Activated T-helper 1 cell treated with anti-CD3 and anti-CD28 coated beads, Interleukin-2, amount 50 U/mL, for 16 hours (primary cell): Measurements from ENCODE around the gene GHR.

ENCODE experiments used
- DNase-seq, 2 donors: peaks; one replicate each; pipeline ENCODE4 v3.0.0-alpha.2; 2020; ENCODE audit warnings: low read depth in 1 of 2, low spot score in 1 of 2

The GHR gene

DNA sequence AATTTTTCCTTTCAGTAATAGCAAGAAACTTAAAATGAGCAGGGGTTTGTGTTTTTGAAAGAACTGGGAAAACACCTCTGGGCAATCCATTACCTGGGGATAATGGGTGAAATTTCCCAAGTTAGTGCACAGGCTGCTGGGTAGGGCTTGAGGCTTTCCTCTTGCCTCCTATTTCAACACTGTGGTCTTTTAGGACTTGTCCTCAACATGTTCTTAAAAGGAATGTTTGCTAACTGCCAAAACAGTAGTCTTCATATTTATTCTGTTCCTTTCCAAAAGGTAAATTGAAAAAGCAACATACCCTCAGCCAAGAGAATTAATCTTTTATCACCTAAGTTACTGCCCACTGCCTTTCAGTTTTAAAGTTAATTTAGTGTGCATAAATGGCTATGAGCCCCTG is 175.1 kb downstream of the GHR start:
- DNase-seq: no peak

DNA sequence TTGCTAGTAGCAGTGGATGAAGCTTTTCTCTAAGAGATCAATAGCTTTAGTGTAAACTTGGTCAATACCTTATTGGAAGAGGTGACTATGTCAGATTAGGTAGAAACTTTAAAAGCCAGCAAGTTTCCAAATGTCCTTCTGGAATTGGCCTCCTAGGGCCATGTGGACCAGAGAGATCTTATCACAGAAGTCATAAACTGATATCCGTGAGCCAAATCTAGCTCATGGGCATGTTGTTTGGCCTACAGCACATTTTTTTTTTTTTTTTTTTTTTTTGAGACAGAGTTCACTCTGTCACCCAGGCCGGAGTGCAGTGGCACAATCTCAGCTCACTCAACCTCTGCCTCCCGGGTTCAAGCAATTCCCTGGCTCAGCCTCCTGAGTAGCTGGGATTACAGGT is 175.9 kb downstream of the GHR start:
- DNase-seq: no peak

DNA sequence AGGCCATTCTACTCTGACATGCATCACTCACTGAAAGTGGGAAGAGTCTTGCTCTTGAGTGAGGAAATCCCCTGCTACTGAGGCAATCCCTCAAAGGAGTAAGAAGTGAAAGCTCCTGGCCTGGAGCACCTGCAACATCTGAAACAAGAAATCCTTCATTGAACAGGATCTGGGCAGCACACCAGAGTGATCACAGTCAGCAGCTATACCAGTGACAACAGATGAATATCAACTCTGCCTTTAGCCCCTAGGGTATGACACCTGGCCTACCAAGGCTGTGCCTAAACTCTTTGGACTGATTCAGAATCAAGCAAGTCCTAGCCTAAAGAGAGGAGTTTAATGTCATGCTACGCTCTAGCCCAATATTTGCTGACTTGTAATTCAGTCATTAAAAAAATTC is 177.2 kb downstream of the GHR start:
- DNase-seq: no peak

DNA sequence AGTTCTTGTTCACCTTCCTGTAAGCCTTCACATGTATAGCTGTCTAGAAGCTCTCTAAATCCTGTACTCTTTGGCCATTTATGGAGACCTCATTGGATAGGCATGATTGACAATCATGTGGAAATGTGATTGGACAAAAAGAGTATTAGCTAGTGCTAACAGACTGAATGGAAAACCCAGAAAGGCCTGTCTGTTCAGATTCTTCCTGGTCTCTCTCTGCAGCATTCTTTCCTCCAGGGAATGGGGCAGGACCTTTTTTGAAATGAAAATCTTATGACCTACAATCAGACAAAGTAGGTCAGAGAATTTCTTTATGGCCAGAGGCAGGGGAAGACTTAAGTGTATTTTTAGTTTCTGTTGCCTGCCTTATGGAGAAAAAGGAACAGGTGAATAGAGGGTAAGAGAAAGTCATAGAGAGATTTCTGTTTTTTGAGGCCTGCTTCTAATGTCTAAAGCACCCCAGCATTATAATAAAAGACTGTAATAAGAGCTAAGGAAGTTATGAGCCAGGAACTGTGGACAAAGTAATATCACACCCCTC is 181.0 kb downstream of the GHR start:
- DNase-seq: no peak

DNA sequence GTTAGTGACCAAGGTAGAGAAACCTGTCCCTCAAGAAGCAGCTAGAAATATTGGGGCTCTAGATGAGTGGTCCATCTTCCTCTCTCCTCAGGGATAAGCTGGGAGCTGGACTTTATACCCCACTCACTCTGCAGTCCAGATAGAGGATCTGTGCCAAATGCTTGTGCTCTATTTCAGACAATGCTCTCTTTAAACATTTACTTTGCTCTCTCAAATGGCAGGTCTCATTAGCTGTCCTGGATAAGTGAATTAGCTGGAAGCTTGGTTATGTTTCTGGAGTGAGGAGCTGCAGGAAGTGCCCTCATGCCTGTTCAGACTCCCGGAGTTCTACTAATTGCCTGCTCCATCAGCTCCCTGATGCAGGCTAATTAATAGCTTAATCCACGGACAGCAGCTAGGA is 182.3 kb downstream of the GHR start:
- DNase-seq: no peak

DNA sequence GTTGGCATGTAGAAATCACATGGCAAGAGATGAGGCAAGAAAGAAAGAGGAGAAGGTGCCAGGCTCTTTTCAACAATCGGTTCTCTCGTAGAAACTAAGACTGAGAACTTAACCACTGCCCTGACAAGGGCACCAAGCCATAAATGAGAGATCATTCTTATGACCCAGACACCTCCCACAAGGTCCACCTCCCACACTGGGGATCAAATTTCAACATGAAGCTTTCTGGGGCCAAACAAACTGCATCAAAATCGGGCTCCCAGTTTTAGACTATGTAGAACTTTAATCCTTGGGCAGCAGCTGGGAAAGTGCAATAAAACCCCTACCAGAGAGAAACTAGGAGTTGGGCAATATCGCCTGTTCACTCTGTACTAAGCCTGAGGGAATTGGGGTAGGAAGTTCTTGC is 183.2 kb downstream of the GHR start:
- DNase-seq: no peak

DNA sequence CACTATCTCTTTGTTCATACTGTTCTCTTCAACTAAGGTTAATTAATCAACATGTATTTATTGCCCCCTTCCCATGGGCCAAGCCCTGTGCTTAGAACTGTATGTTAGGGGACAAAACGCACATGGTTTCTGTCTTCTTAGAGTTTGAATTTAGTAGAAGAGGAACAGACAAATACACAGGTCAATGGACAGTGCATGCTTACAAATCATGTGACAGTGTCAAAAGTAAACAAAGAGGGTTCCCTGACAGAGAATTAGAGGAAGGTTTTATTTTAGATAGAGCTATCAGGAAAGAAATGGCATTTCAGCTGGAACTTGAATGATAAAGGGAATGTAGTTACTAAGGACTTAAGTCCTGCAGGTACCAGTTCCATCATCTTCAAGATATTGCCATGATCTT is 188.2 kb downstream of the GHR start:
- no peak for DNase-seq

DNA sequence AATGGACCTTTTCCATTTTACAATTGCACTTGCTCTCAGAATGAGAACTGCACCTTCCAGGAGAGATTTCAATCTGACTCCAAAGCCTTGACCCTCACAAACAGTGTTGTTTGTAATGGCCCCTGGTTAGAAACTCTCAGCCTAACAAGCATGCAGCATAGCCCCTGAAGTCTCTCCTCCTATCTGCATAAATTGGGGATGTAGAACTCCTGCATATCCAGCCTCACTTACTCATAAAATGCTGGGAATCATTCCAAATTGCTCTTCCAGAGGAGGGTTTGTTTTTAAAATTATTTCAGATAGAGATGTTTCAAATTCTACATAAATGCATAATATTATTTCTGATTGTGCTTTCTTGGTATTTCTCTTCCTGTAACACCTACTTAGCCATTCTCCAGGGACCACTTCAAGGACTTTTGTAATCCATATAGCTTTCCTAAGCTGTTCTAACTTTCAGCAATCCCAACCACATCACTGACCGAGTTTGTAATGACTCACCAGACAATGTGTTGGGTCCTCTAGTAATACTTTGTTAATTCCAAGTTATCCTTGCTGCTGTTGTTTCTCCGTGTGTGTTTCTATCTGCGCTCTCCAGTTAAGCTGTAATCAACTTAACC is 189.6 kb downstream of the GHR start:
- no peak for DNase-seq

DNA sequence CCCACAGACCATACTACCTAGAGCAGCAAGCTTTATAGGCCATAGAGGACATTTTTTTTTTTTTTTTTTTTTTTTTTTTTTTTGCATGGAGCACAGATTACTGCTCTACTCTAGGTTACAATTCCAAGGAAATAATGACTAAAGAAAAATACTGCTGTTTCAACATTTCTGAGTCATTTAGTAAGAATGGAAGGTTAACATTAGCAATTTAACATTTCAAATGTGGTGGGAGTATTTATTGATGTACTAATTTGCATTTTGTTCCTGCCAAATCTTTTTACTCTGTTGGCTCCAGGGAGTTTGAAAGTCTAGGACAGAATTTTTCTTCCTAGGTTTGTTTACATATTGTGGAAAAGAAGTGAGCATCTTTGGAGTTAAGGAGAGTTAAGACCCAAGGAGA is 191.3 kb downstream of the GHR start:
- no peak for DNase-seq

DNA sequence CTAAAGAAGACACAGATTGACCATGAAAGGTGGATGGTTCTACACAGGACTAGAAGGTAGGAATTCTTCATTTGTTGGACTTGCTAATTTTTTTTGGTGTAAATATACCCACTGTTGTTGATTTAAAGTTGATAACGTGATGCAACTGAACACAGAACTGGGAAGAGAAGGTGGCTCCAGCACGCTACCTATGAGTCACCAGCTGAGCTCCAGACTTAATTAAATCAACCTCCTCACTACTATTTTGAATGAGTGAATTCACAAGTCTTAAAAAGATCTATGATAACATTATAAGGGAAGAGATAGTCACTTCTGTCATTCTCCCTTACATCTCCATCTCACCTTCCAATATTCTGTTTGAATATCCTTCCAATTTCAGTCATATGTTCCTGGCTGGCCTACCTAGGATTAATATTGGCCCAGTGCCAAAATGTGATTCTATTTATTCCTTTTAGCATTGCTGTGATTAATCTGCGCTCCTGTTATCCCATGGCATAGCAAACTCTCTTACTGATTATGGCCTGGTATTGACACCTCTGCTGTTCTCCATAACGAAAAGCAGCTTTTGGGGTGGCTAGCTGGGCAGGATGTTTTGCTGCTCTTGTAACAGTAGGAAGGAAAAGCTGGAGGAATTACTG is 197.5 kb downstream of the GHR start:
- no peak for DNase-seq

DNA sequence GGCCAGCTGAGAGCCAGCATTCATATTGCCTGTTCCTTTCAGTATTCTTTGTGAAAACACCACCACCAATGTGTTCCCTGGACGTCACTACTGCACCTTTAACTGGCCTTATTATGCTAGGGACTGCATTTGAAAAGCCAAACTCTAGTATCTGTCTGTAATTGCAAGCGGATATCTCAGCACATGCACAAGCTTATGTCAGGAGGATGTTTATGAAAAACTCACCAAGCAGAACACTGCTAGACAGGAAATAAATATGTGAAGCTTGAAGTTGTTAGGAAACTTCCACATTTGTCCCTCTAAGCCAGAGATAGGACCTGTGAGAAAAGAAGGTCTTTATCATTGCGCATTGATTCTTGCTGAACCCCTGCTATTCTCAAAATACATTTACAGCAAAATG is 198.0 kb downstream of the GHR start:
- no peak for DNase-seq

DNA sequence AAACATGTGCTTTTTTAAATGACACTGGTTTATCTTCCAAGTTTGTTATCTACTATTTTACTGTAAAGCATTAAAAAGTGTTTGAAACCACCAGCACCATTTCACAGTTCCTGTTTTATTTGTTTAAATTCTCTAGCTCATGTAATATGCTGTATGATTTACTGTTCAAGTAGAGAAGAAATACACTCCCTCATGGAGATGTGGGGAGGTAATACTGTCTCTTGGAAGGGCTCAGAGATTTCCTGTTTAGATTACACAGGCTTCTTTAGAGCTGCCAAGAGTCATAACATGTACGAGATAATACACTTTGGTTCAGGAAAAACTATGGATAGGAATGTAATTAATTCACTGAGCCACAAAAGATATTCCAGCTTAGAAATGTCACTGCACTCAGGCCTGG is 198.4 kb downstream of the GHR start:
- no peak for DNase-seq

DNA sequence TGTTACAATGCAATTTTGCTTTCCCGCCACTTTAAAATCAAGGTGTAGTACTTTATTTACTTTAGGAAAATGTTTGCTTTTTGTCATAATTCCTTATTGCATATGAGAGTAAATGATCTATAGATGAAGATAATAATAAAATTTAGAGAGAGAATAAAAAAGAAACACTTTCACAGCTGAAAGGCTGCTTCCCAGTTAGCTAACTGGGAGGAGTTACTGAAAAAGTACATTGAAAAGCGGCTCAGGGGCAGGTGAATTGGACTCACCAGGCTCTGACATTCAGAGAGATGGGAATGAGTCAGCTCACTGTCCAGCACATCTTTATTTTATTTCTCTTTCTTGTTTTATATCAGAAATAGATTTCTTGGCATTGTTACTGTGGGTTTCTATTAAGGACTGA is 201.7 kb downstream of the GHR start:
- no peak for DNase-seq

DNA sequence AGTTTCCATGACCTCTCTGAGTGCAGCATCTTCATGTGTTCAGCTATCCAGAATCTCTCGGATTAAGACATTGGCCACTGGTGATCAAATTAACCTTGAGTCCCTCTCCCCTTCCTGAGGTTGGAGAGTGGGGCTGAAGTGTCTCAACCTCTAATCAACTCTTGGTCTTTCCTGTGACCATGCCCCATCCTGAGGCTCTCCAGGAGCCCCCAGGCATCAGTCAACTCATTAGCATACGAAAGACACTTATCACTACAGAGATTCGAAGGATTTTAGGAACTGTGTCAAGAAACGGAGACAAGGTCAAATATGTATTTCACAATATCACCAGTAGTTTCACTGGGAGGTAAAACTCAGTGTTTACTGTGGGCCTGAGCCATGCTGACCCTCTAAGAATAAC is 203.2 kb downstream of the GHR start:
- no peak for DNase-seq

DNA sequence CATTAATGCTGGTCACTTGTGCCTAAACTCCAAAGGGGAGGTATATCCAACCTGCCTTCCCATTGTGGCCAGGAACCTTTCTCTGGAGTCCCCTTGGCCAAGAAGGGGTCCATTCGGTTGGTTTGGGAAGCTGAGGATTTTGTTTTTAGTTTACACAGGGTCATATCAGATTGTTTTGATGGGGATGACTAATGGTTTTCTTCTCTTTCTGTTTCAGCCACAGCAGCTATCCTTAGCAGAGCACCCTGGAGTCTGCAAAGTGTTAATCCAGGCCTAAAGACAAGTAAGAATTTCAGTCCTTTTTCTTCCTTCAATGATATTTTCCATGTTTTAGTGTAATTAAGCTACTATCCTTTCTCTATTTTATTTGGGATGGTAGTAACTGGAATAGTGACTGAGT is 205.6 kb downstream of the GHR start:
- DNase-seq: no peak

DNA sequence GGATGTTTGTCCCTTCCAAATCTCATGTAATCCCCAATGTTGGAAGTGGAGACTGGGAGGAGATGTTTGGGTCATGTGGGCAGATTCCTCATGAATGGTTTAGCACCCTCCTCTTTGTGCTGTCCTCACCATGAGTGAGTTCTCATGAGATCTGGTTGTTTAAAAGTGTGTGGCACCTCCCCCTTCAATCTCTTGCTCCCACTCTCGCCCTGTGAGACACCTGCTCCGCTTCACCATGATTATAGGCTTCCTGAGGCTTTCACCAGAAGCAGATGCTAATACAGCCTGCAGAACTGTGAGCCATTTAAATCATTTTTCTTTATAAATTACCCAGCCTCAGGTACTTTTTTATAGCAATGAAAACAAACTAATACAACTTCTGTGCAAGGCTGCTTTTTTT is 206.0 kb downstream of the GHR start:
- DNase-seq: no peak

DNA sequence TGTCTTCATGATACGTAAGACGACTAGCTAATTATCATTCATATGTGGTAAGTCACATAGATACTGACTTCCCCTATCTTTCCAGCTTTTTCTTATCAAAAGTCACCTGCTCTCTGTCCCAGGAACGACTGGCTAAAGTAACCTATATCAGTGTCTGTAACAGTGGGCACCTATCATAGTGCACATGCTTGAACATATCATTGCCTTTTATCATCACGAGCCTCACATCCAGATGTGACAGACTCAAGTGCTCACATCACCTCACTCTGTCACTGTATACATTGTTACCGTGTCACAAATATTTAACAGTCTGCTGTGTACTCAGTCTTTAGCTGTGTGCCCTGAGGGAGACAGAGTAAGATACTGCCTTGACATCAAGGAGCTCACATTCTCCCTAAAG is 208.0 kb downstream of the GHR start:
- no peak for DNase-seq

DNA sequence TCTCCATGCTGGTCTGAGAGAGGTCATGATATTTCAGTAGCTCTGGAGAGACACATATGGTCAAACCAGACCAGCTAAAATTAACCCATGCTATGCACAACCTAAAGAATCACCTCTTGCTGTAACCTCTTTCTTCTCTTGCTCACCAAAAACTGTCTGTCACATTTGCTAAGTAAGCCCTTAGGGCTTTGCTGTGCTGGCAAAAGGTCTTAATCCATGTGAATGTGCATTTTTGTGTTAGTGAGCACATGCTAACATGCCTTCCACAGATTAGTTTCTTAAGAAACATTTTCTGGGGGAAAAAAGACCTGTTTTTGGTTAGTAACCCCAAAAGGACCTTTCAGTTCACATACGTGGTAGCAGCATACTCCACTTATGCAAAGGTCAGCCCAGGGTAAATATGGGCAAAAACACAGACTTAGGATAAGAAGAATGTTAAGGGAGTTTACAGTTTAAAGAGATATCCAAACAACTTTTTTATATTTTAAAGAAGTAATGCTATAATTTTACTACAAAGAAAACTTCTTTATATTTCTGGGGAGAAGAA is 209.2 kb downstream of the GHR start:
- DNase-seq: no peak

DNA sequence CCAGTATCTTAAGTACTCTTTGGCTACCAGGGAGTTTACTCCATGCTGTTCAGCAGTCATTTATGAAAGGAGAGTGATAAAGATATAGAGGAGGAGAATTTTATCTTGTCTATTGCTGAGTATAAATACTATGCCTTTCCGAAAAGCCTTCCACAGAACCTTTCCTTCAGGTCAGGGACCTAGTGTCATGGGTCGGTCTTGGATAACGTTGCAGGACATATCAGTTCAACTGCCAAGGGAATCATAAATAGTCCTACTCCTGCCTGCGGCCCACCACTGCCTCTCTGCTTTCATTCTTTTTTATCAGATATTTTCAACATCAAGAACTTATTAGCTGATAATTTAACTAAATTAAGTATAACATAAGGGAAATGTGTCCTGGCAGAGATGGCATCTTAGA is 211.3 kb downstream of the GHR start:
- DNase-seq: no peak

DNA sequence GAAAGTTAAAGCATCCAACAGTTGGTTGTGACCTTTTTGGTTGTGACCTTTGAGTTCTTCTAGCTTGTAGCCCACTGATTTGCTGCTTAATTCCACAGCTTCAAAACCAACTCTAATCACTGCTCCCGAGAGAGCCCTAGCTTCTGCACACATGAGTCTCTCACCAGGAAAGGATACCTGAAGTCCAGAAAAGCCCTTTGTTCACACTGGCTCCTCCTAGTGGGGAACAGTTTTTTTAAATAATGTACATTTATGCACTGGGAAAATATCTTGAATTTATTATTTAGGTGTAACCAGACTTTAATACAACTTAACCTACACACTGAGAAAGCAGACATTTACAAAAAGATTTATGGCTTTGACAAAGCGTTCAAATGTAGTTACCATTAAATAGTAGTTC is 213.2 kb downstream of the GHR start:
- DNase-seq: no peak

DNA sequence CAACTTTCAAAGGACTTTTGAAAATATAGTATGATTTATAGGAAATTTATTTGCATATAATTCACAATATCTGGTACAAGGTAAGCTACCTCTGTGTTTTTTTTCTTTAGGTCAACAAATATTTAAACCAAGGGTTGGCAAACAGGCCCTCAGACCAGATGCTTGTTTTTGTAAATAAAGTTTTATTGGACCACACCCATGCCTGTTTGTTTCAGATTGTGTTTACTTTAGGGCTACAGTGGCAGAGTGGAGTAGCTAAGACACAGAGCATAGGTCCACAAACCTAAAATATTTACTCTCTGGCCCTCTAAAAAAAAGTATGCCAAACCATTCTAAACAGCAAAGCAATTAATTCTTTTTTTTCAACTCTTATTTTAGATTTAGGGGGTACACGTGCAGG is 213.7 kb downstream of the GHR start:
- DNase-seq: no peak

DNA sequence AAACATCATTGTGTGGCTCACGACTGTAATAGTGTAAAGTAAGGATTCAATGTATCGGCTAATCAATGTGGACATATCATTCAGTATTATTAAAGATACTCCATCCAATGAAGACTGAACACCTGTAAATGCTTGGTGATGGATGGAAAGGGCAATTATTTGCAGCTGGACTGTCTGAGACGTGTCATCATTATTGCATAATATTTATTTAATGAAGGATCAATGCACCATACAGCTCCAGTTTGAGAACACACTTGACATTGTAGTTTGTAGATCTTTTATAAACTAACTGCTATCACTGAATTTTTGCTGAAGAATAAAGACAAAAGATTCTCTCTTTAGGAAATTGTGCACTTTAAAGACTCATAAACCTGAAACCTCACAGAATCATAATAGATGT is 215.7 kb downstream of the GHR start:
- no peak for DNase-seq

DNA sequence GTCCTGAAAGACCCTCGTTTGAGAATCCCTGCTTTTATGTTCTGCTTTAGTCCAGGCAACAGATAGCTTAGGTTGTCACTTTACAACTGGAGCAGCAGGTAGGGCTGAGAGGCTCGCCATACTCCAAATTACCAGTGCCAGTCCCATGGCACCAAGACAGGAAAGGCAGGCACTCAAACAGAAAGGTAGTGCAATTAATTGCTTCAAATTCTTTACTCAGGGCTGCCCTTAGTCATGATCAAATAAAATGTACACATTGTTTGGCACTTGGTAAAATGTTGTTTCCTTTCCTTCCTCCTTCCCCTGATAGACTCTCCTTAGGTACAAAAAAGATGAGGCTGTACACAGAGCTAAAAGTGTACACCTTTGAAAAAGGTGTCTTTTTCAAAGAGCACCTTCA is 217.6 kb downstream of the GHR start:
- no peak for DNase-seq
